Left lung (tissue), 10 donors: Measurements from ENCODE around the gene DDX24. TPM values are rescaled to one million over a fixed set of nuclear protein-coding genes. Genes with fewer than 3 reads are reported as not detected.

Experiments
- ATAC-seq: fragments of 200-7000 bp; cut with Tn5 transposase; one replicate; pipeline ENCODE4 v1.9.1; 2020; ENCODE audit warnings: moderate library complexity
- DNase-seq, 4 donors: peaks; one replicate each; pipeline ENCODE4 v3.0.0-alpha.2; 2013 to 2020
- H3K27ac ChIP-seq, 2 donors: fragments of 200-600 bp; sonication (generic) in 1 of 2; one replicate each; pipeline versions ENCODE4 v1.5.0 to v1.8.0; 2020 to 2021
- H3K27me3 ChIP-seq, 2 donors: fragments of 200-600 bp; sonication (generic) in 1 of 2; one replicate each; pipeline versions ENCODE4 v1.5.0 to v1.8.0; 2020 to 2021
- H3K36me3 ChIP-seq, 2 donors: fragments of 200-600 bp; sonication (generic) in 1 of 2; one replicate each; pipeline versions ENCODE4 v1.5.0 to v1.8.0; 2020 to 2021
- H3K4me1 ChIP-seq, 2 donors: fragments of 200-600 bp; one replicate each; pipeline ENCODE4 v1.8.0; 2021
- H3K4me3 ChIP-seq, 2 donors: fragments of 200-600 bp; sonication (generic) in 1 of 2; one replicate each; pipeline versions ENCODE4 v1.5.0 to v1.8.0; 2020 to 2021; ENCODE audit warnings: mild to moderate bottlenecking in 1 of 2
- H3K9me3 ChIP-seq, 2 donors: fragments of 200-600 bp; sonication (generic) in 1 of 2; one replicate each; pipeline versions ENCODE4 v1.5.0 to v1.8.0; 2020 to 2021
- intact Hi-C, 2 donors: fragments of 100-400 bp; cut with DNase I; formaldehyde crosslinking; loops; one replicate each; pipeline versions ENCODE4 v1.11.2 to v1.14.2; 2022
- polyA plus RNA-seq, 6 donors: library from polyadenylated mRNA; unstranded; fragments of 120-200 nt; gene quantifications; one replicate each; pipeline ENCODE4 v1.2.1, GENCODE V29; 2013; ENCODE audit not compliant: insufficient read length in 6 of 6
- total RNA-seq, 2 donors: library from RNA; stranded (reverse); fragmentation: NEBNext Ultra II Directional; extraction: Animal tissue kit (Norgen Biotek cat#: 25700); gene quantifications; one replicate each; pipeline ENCODE4 v1.2.1, GENCODE V29; 2021
- TF ChIP-seq, protein P1 (sequence below), 2 donors: fragments of 200-600 bp; sonication (generic) in 1 of 2; IDR thresholded peaks; one replicate each; pipeline versions ENCODE4 v1.5.0 to v1.8.0; 2021; ENCODE audit warnings: antibody characterized with exemption in 2 of 2
- donor health status: DM: no; HTN: yes; CAD: no.
- donor health status: DM: no; HTN: no; CAD: no.

The DDX24 gene
- total and polyA plus RNA-seq, 8 donors: 127 to 148 (median 139) TPM

DNA sequence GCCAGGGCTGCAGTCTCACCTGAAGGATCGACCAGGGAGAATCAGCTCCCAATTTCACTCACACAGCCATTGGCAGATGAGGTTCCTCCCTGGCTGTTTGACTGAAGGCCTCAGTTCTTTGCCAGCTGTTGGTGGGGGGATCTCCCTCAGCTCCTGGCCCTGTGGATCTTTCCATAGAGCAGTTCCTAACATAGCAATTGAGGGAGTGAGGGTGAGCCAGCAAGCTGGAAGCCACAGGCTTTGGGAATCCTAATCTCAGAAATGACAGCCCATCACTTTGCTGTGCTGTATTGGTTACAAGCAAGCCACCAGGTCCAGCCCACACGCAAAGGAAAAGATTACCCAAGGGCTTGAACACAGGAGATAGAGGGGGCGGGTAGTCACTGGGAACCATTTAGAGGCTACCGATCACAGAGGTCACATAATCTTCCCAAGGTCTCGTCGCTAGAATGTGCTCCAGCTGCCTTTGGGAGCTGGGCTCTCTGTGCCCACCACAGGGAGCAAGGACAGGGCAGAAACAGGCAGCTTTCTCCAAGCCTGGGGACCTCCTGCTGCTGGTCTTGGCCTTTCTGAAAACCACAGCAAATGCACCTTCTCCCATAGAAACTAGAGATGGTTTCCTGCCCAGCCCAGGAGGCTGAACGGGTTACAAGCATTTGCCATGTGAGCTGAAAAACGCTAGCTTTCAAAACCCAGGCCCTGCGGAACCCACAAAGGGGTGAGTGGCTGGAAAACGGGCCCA, 59.4 kb downstream of the DDX24 start:
- no peak for DNase-seq
- no peak for ATAC-seq
- Histone ChIP-seq H3K27ac (no peak overlapping the region), H3K27me3 (no peaks in the 10 kb centered on the region), H3K9me3 (no peaks in the 10 kb centered on the region), H3K4me1 (peaks cover 0 to 7% of the 10 kb centered on the region in 2 donors), H3K4me3 (no peak overlapping the region), H3K36me3 (no peaks in the 10 kb centered on the region)
- intact Hi-C loops: no loop called here
- TF ChIP-seq, protein P1, sequence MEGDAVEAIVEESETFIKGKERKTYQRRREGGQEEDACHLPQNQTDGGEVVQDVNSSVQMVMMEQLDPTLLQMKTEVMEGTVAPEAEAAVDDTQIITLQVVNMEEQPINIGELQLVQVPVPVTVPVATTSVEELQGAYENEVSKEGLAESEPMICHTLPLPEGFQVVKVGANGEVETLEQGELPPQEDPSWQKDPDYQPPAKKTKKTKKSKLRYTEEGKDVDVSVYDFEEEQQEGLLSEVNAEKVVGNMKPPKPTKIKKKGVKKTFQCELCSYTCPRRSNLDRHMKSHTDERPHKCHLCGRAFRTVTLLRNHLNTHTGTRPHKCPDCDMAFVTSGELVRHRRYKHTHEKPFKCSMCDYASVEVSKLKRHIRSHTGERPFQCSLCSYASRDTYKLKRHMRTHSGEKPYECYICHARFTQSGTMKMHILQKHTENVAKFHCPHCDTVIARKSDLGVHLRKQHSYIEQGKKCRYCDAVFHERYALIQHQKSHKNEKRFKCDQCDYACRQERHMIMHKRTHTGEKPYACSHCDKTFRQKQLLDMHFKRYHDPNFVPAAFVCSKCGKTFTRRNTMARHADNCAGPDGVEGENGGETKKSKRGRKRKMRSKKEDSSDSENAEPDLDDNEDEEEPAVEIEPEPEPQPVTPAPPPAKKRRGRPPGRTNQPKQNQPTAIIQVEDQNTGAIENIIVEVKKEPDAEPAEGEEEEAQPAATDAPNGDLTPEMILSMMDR (IDR thresholded peaks at IDR 0.05): no peak

DNA sequence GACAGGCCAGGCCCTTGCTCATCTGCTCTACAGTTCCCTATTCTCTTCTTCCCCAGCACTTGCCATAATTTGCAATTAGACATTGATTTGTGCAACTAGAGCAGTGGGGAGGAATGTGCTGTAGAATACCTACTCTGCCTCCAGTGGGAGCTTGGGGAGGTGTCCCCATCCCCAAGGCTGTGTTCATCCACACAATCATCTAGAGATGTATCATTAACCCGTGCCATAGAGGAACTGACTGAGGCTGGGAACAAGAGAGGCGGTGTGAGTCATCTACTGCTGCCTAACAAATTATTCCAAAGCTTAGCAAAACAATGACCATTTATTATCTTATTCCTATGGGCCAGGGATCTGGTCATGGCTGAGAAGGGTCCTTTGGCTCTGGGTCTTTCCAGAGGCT, 60.0 kb downstream of the DDX24 start:
- DNase-seq (no peak), ATAC-seq (no peak)
- H3K36me3 ChIP-seq: no peaks in the 10 kb centered on the region
- no peaks in the 10 kb centered on the region for H3K27me3 ChIP-seq
- peaks cover 0 to 6% of the 10 kb centered on the region in 2 donors for H3K4me1 ChIP-seq
- no peak overlapping the region for H3K27ac ChIP-seq
- TF ChIP-seq, protein P1 (IDR thresholded peaks at IDR 0.05): no peak
- intact Hi-C loops: no loop called here
- no peak overlapping the region for H3K4me3 ChIP-seq
- H3K9me3 ChIP-seq: no peaks in the 10 kb centered on the region

DNA sequence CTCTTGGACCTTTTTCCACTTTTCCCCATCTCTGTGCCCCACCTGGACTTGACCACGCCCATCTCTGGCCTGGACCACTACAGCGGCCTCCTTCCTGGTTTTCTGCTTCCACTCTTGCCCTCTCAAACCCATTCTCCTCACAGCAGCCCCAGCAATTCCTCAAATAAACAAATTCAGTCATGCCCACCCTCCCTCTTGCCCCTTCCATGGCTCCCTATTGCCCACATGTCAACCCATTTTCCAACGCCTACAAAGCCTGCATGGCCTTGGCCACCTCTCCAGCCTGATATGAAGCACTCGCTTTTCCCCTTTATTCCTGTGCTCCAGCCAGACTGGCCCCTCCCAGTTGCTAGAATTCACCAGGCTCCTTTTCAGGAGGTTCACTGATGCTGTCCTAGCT, 60.7 kb downstream of the DDX24 start:
- ATAC-seq: no peak
- Histone ChIP-seq H3K36me3 (no peaks in the 10 kb centered on the region), H3K4me3 (no peak overlapping the region), H3K27me3 (no peaks in the 10 kb centered on the region), H3K27ac (no peak overlapping the region), H3K9me3 (no peaks in the 10 kb centered on the region), H3K4me1 (no peaks in the 10 kb centered on the region)
- TF ChIP-seq, protein P1 (IDR thresholded peaks at IDR 0.05): no peak
- no peak for DNase-seq
- intact Hi-C loops: no loop called here

DNA sequence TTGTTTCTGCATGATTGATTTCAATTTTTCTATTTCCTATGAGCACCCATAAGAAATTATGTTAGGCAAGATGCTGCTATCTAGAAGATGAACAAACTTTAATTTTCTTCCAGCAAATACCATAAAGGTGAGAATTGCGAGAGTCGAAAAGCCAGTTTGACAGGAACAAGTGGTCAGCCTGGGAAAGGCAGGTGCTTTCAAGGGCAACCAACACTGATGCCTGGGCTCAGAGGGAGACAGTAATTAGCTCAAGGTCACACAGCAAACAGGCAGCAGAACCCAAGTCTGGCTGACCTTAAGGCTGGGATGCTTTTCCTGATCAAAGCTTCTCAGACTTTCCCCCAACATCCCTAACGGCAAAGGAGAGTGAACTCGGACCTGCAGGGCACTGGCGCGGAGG, 61.7 kb downstream of the DDX24 start:
- ATAC-seq: no peak
- Histone ChIP-seq H3K27me3 (no peaks in the 10 kb centered on the region), H3K4me1 (no peaks in the 10 kb centered on the region), H3K27ac (no peak overlapping the region), H3K9me3 (no peaks in the 10 kb centered on the region), H3K36me3 (no peaks in the 10 kb centered on the region), H3K4me3 (no peak overlapping the region)
- DNase-seq: no peak
- TF ChIP-seq, protein P1 (IDR thresholded peaks at IDR 0.05): no peak
- intact Hi-C loops: no loop called here

DNA sequence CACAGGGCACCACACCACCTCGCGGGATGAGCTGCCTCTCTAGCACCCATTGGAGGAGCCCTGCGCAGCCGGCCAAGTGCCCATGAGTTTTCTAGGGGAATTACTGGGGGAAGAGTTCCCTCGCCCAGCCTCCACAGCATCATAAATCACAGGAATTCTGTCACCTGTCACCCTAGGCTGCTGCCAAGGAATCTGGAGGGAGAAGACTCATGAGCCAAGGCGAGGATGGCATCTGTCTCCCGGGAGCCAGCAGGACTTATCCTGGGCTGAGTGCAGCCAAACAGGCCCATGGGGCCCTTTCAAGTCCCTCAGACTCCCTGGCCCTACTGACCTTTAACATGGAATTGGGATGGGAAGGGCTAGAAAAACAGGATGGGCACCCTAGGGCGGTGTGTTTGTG, 62.7 kb downstream of the DDX24 start:
- Histone ChIP-seq H3K27me3 (no peaks in the 10 kb centered on the region), H3K27ac (no peak overlapping the region), H3K4me3 (no peak overlapping the region), H3K36me3 (no peaks in the 10 kb centered on the region), H3K9me3 (no peaks in the 10 kb centered on the region), H3K4me1 (no peaks in the 10 kb centered on the region)
- DNase-seq (no peak), ATAC-seq (no peak)
- TF ChIP-seq, protein P1 (IDR thresholded peaks at IDR 0.05): no peak
- intact Hi-C loops: no loop called here
